OCI-M2 (cell line): ENCODE data around the gene DDX3Y.

Experiments
- DNase-seq: peaks from one replicate; lab custom pipeline; 2025; ENCODE audit not compliant: unreplicated experiment; lab: John Stamatoyannopoulos, UW

Gene DDX3Y

DNA sequence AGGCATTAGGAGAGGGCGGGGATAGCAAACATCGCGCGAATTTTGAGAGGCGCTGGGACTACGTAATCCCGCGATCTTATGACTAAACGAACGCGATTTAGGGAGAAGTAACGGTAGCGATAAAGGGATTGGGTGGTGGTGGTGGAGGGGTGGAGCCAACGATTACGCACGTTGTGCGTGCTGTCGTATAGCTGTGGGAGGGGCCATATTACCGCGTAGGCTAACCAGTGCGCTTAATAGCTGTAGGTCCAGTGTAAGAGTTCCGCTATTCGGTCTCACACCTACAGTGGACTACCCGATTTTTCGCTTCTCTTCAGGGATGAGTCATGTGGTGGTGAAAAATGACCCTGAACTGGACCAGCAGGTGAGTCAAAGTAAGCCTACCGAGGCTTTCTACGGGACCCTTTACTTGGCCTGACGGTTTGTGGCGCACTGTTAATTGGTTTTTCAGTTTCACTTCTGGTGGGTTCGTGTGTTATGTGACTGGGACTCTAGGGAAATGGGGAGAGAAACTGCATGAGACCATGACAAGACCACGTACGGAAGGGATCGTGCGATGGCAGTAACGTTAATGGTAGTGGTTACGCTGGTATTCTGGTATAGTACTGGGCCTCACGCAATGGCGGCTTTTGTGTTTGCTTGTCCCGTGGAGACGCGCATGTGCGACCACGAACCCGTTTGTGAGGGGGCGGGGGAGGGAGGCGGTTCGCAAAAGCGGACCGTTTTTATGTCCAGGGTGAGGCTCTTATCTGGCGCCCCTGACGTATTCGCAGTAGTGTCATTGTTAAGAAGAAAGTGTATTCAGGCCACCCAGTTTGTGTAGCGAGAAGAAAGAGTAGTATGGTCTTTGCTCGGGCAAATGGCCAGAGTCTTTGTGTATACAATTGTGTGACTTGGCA is at the start of gene DDX3Y:
Gene DDX3Y, plus strand, starts transcription at position 251 of the 899 bp plus-strand sequence. Its CDS starts 69 bp downstream, at position 320.
- no peak for DNase-seq

DNA sequence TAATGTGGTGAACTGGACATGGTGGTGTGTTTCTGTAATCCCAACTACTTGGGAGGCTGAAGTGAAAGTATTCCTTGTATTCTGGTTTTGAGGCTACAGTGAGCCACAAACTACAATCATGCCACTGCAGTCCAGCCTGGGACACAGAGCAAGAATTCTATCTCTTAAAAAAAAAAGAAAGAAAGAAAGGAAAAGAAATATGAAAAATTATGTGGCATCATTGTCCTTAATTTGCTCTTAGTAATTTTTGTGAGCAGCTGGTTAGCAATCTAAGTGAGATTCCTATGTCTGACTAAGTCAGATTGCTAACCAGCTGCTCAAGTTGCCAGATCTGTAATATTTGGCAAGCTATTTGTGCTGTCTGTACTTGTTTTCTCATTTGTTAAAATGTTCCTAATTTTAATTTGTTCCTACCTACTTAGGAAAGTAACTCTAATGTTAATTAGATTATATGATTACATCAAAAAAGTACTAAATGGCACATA is 48.8 kb upstream of the DDX3Y start:
- no peak for DNase-seq

DNA sequence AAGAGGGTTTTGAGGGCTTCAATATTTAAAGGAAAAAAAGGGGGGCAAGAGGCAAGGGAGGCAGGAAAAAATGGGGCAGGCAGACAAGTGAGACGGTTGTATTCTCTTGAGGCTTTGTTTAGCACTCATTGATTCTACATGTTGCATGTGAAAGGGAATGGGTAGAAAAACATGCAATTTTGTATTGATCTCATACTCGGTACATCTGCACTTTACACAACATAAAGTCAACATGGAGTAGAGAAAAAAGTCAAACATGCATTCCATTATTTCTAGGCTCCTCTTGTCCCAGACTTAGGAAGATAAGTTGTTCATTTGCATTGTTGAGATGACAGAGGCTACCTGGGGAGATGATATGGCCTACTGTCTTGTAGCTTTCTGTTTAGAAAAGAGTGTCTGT is 36.7 kb upstream of the DDX3Y start:
- DNase-seq: no peak

- no peak for DNase-seq
Observed at GRCh38 chrY:12896973-12897372, 7.7 kb upstream of the DDX3Y start.

DNA sequence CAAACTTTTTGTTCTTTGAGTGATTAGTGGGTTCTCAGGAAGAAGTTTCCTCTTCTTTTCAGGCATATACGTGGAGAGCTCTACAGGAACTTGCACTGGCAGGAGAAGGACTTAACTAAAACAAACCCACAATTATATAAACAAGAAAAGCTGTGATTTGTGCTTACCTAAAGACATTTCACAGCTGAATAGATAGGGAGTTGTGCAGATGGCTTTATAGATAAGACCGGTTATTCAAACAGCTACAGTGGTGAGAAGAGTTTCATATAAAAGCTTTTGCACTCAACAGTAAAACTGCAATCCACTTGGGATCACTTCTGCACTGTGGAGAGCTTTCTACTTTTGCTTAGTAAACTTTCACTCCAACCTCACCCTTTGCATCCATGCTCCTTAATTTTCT is 6.1 kb upstream of the DDX3Y start:
- no peak for DNase-seq

GRCh38 chrY:12905517-12905872 is 827 bp downstream of the DDX3Y start:
- DNase-seq: no peak

DNA sequence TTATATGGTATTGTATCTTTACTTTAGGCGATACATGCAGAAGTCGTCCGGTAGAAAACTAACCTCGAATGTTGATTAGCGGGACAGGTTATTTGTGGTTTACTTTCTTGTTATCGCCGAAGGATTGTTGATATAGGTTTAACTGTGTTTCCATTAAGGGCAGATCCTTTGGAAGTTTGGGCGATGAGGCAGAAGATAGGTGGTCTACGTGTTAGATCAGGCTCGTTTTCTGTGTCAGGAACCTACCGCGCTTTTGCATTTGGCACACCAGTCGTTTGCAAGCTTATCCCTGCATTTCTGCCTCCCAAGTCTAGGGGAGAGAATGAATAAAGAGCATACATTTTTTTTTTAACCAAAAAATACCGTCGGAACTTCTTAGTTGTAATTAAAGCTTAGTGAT is 1.2 kb downstream of the DDX3Y start:
- no peak for DNase-seq

DNA sequence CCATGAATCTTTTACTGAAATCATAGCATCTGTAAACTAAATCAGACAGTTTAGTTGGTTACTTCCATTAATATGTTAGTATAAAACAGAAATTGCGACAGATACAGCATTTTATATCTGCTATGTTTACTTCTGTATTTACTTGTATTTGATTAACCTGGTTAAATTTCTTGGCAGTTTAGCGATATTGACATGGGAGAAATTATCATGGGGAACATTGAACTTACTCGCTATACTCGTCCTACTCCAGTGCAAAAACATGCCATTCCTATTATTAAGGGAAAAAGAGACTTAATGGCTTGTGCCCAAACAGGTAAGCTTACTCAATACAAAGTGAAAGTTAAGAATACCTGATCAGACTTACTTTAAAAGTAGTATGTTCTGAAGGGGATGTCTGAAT is 8.9 kb downstream of the DDX3Y start:
- no peak for DNase-seq

- DNase-seq: no peak
Observed at GRCh38 chrY:12928043-12928442, 23.4 kb downstream of the DDX3Y start.

- DNase-seq: no peak
Observed at GRCh38 chrY:12941725-12942687, 37.3 kb downstream of the DDX3Y start.
